HG02623 (cell line): ENCODE results near the gene JAZF1.

Experiments
- ATAC-seq: cut with Tn5 transposase; IDR thresholded peaks from one replicate; pipeline ENCODE4 v1.9.1; 2021; ENCODE audit warnings: moderate library complexity; ENCODE audit not compliant: unreplicated experiment

The JAZF1 gene

GRCh38 chr7:28112012-28112411 lies 68.6 kb downstream of the JAZF1 start:
- no peak for ATAC-seq

- ATAC-seq, result no peak
These were observed 70.1 kb downstream of the JAZF1 start for GRCh38 chr7:28110427-28111012.

- ATAC-seq, result no peak
These were observed 71.8 kb downstream of the JAZF1 start for GRCh38 chr7:28108747-28109146.

GRCh38 chr7:28107960-28108359 lies 72.6 kb downstream of the JAZF1 start:
- no peak for ATAC-seq

- no peak for ATAC-seq
These were observed 74.2 kb downstream of the JAZF1 start for GRCh38 chr7:28106321-28106829.

GRCh38 chr7:28105234-28105633 lies 75.4 kb downstream of the JAZF1 start:
- no peak for ATAC-seq

- ATAC-seq, result no peak
These were observed 75.8 kb downstream of the JAZF1 start for GRCh38 chr7:28104811-28105210.

- no peak for ATAC-seq
These were observed 76.5 kb downstream of the JAZF1 start for GRCh38 chr7:28104041-28104541.

GRCh38 chr7:28102797-28103196 lies 77.8 kb downstream of the JAZF1 start:
- ATAC-seq, result no peak

- no peak for ATAC-seq
These were observed 83.9 kb downstream of the JAZF1 start for GRCh38 chr7:28096713-28097112.

GRCh38 chr7:28095231-28095630 lies 85.4 kb downstream of the JAZF1 start:
- ATAC-seq, result no peak

- ATAC-seq, result no peak
These were observed 86.9 kb downstream of the JAZF1 start for GRCh38 chr7:28093623-28094232.

- ATAC-seq, result no peak
These were observed 89.4 kb downstream of the JAZF1 start for GRCh38 chr7:28091190-28091589.

GRCh38 chr7:28088901-28089714 lies 91.5 kb downstream of the JAZF1 start:
- no peak for ATAC-seq

- ATAC-seq, result no peak
These were observed 92.6 kb downstream of the JAZF1 start for GRCh38 chr7:28088032-28088431.

GRCh38 chr7:28086198-28086597 lies 94.4 kb downstream of the JAZF1 start:
- ATAC-seq, result no peak

GRCh38 chr7:28083998-28084985 lies 96.3 kb downstream of the JAZF1 start:
- ATAC-seq, result no peak

- no peak for ATAC-seq
These were observed 97.2 kb downstream of the JAZF1 start for GRCh38 chr7:28083164-28083997.

GRCh38 chr7:28082071-28082470 lies 98.5 kb downstream of the JAZF1 start:
- ATAC-seq, result no peak

GRCh38 chr7:28081016-28081415 lies 99.6 kb downstream of the JAZF1 start:
- ATAC-seq, result no peak
